GM06990 (cell line): ENCODE measurements around the gene MCM3AP.

Experiments used
- DNase-seq: peaks from one replicate; pipeline ENCODE4 v3.0.0-alpha.2; 2011; ENCODE audit not compliant: insufficient read length; ENCODE audit errors: extremely low read depth
- H3K27me3 ChIP-seq: replicated peaks from 2 replicates; pipeline ENCODE4 v1.6.0; 2011; ENCODE audit warnings: low read length; ENCODE audit not compliant: control insufficient read depth, insufficient read depth
- H3K36me3 ChIP-seq: 2 replicates; pipeline ENCODE4 v1.5.1; 2011; ENCODE audit warnings: low read length; ENCODE audit not compliant: control insufficient read depth, insufficient read depth
- H3K4me3 ChIP-seq: replicated peaks from 2 replicates; pipeline ENCODE4 v1.5.1; 2011; ENCODE audit warnings: low read depth, mild to moderate bottlenecking, control low read depth, low read length
- CTCF ChIP-seq: IDR thresholded peaks from 2 replicates; pipeline ENCODE4 v1.5.1; 2011; ENCODE audit warnings: low read length, control low read depth, mild to moderate bottlenecking, inconsistent platforms; ENCODE audit not compliant: insufficient read depth, poor library complexity, severe bottlenecking

MCM3AP gene

DNA sequence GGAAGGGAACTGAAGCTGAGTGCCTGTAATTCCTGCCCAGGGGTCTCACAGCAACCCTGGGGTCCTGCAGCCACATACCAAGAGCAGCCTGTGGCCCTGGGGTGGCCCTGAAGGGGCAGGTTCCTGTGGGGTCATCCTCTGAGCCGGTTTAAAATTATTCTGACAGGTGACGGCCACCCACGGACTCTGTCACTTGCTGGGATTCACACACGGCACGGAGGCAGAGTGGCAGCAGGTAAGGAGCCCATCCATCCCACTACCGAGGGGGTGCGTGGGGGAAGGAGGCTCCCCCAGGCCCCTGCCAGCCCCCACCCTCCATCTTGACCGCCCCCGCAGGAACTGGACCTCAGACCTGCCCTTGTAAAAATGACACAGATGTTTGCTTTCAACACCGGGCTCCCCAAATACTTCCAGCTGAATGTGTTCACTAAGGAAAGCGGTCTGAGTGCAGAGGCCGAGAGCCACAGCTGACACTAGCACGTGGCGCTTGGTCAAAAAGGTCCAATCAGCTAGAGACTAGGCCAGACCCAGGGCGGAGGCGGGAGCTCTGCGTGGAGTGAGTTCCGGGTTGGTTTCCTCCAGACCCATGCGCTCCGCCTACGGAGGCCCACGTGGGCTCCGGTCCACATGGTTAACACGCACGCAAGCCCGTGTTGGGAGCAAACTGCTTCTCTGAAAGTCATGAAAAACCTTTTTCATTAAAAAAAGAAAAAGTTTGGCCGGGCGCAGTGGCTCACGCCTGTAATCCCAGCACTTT lies 10.8 kb upstream of the MCM3AP start:
- Histone ChIP-seq H3K4me3 (no peak overlapping the region), H3K36me3 (peaks cover 15% of the 10 kb centered on the region), H3K27me3 (no peaks in the 10 kb centered on the region)
- no peak for DNase-seq
- no peak for TF ChIP-seq CTCF

GRCh38 chr21:46295177-46295770 lies 9.9 kb upstream of the MCM3AP start:
- no peak for TF ChIP-seq CTCF
- Histone ChIP-seq H3K27me3 (no peaks in the 10 kb centered on the region), H3K36me3 (peaks cover 15% of the 10 kb centered on the region), H3K4me3 (no peak overlapping the region)
- DNase-seq: no peak

GRCh38 chr21:46294647-46295176 lies 9.3 kb upstream of the MCM3AP start:
- Histone ChIP-seq H3K36me3 (peaks cover 15% of the 10 kb centered on the region), H3K4me3 (no peak overlapping the region), H3K27me3 (no peaks in the 10 kb centered on the region)
- DNase-seq: no peak
- no peak for TF ChIP-seq CTCF

DNA sequence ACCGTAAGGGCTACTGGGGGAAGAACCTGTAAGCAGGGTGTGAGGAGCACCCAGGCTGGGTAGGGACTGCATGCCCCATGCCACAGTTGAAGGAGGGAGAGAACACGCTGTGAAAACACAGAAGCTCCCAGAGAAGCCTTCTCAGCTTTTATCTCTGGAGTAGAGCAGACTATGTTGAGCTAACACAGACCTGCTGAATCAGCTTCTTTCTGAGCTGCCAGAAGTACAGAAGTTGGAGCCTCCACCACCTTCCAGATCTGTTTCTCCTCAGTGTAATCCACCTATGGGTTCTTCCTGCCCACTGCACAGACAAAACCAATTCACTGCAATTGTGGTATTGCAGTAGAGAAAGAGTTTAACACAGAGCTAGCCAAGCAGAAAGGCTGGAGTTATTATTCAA lies 6.2 kb upstream of the MCM3AP start:
- H3K36me3 ChIP-seq: peaks cover 11% of the 10 kb centered on the region

GRCh38 chr21:46289655-46290179 lies 4.3 kb upstream of the MCM3AP start:
- TF ChIP-seq CTCF: no peak
- DNase-seq: no peak
- H3K36me3 ChIP-seq: peaks cover 11% of the 10 kb centered on the region
- H3K4me3 ChIP-seq: no peak overlapping the region
- no peaks in the 10 kb centered on the region for H3K27me3 ChIP-seq

More for the DNA sequence above, 6.2 kb upstream of the MCM3AP start:
- DNase-seq: no peak
- no peak for TF ChIP-seq CTCF
- H3K4me3 ChIP-seq: no peak overlapping the region
- H3K27me3 ChIP-seq: no peaks in the 10 kb centered on the region
